ENCODE measurements around the gene TMEM182.

TMEM182 gene

GRCh38 chr2:102801858-102802699, 40.2 kb downstream of the TMEM182 start:
- DNase-seq, result no peak

GRCh38 chr2:102803041-102803896, 41.4 kb downstream of the TMEM182 start:
- no peak for DNase-seq

DNA sequence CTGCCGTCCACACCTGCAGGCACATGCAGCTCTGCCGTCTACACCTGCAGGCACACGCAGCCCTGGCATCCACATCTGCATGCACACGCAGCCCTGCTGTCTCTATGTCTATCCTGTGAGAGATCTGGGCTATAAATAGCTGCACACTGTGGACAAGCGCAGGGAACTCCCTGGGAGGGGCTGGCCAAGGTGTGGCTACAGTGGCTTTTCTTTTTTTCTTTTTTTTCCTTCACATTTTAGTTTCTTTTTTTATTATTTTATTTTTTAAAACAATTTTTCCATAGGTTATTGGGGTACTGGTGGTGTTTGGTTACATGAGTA, 42.0 kb downstream of the TMEM182 start:
- no peak for DNase-seq

DNA sequence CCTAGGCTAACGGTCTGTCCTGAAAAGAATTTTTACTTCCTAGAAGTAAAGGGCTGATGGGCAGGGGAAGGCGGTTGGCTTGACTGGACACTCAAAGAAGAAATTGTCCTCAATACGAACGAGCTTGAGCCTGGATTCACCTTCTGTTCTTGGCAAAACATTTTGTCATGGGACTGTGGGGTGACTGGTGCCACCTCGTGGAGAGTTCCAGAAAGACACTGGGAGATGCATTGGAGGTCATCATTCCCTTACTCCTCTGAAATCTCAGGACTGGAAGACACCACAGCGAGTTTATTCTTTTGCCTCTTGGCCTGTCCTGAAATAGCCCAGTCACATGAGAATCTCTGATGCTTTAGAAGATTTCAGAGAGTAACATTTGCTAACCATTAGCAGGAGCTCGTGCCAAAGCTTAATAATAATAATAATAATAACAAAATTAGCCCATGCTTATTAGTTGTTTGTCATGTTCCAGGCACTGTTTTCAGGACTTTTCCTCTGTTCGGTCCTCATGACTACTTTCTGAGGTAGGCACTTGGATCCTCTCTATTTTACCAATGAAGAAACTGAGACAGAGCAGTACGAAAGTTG, 44.5 kb downstream of the TMEM182 start:
- DNase-seq, result peak; percentile 44 to 49

DNA sequence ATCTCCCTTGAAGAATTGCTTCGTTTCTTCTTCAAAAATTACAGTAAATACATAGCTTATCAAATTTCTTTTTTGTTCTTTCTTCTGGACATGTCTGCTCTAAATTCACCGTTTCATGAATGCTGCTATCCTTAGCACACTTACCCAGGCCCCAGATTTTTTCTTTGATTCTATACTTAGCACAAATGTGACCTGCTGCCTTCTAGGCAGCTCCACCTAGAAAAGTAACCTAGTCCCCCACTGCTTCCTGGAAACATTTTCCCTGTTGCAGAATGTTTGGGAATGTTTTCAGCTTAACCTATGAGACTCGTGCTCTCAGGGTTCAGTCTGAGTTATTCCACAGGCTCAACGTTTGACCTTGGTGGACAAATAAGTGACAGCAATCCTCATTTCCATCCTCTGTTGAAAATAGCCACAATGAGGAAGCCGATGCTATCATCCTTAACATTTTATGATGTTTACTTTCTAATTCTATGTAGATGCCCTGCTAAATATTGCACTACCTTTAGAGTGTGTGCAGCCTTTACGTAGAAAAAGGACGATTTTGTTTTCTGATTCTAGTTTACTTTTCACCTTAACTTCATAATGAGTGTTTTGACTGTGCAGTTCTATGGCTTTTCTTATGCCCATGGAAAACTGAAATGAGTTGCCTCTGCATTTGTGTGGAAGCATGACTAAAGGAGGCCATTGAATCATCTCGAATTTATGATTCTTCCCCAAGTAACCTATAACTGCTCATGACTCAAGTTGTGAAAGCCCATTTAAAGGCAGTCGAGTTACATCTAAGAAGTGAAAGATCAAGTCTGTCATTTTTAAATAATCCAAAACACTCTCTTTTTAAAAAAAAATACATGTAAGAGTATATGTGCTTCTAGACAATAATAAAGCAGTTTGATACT, 47.7 kb downstream of the TMEM182 start:
- DNase-seq, result no peak

DNA sequence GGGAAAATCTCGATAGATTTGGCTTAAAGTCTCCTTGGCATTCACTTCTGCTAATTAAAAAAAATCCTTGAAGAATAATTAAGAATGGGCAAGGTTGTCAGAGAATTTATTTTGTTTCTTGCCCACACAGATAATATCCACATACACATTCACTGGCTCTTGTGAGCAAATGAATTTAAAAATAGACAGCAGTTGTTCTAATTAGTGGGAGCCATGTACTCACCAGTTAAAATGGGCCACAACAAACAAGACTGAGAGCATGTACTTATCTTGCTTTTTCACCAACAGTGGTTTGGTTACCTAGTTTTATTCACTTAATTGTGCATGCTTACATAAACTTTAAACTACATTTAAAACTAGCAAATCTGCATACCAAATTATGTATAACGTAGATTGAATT, 53.5 kb downstream of the TMEM182 start:
- no peak for DNase-seq

DNA sequence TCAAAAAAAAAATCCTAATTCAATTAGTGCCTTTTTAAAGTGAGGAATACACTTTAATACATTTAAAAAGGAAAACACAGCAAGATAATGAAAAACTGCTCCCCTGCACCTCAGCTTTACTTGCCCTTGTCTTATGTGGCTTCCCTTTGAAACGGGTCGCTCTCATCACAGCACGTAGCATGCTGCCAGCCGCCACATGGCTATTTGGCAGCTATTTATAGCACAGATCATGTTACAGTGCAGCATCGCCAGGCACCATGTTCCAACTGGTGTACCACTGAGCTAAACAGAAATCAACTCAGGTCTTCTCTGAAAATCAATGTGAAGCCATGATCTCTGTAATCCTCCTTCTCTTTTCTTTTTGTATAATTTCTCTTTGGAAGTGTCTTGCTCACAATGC, 65.1 kb downstream of the TMEM182 start:
- no peak for DNase-seq

DNA sequence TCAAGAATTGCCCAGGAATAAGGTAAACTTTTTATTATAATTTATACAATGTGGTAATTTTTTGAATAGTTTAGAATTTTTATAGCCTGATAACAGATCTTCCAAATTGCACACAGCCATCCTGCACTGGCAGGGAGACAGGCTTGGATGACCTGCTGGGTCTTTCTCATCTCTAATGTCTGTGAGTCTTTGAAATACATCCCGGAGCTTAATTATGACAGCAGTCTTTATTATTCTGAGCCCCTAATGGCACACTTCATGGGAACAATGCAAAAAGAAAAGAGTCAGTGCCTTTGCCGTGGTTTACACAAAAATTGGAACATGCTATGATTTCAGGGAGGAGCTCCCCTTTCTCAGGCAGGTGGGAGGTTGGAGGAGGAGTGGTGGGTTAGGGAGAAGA, 71.0 kb downstream of the TMEM182 start:
- DNase-seq, result no peak

- no peak for DNase-seq
Measured at GRCh38 chr2:102834523-102835273, 72.9 kb downstream of the TMEM182 start.

DNA sequence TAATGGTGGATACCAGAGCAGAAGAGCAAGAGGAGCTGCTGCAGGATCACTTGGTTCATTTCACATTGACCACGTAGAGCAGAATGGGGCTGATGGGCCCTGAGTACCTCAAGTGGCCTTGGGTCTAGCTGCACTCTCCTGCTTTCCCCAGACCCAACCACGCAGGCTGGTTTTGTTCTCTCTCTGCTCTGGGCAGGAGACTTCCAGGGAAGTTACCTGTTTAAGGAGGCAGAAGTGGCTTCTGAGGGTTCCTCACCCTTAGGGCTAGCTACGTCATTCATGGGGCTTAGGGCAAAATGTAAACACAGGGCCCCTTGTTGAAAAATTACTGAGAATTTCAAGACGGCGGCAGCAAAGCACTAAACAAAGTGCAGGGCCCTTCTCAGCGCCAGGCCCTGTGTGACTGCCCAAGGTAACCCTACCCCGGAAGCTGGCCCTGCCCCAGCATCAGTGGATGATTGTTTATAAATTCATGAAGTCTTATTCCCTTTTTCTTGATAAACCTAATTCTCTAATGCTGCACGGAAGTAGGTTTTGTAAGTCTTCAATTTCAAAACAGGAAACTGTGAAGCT, 75.9 kb downstream of the TMEM182 start:
- peak in 1 of 2 experiments; percentile 8 for DNase-seq

GRCh38 chr2:102839668-102840388, 78.0 kb downstream of the TMEM182 start:
- DNase-seq, result peak; percentile 26 to 41

DNA sequence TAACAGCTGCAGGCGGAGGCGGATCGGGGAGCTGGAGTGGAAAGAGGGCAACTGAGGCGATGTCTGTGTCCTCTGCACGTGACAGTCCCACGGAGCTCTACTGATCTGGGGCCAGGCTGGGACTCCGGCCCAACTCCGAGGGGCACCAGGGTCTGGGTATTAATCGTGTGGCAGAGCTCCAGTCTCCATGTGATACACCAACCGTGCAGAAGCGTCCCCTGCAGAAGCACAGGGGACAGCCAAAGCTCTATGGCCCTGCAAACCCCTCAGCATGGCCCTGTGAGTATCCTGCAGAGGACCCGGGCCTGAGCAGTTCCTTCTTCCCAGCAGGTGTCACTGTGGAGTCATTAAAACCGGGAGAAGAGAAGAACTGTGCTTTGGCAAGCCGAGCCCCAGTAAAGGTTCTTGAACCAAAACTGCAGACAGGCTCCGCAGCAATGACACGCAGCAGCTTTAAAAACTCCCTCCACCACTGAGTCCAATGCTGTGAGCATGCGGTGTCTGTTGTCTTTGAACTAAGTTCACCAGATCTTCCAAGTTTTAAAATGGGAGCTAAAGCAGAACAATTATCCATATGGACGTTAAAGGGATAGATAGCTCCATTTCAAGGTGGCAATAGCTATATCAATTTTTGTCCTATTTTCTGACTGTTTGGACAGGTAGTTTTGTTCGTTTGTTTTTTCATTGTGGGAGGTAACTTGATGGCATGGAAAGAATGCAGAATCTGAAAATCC, 79.4 kb downstream of the TMEM182 start:
- peak; percentile 43 to 57 for DNase-seq

DNA sequence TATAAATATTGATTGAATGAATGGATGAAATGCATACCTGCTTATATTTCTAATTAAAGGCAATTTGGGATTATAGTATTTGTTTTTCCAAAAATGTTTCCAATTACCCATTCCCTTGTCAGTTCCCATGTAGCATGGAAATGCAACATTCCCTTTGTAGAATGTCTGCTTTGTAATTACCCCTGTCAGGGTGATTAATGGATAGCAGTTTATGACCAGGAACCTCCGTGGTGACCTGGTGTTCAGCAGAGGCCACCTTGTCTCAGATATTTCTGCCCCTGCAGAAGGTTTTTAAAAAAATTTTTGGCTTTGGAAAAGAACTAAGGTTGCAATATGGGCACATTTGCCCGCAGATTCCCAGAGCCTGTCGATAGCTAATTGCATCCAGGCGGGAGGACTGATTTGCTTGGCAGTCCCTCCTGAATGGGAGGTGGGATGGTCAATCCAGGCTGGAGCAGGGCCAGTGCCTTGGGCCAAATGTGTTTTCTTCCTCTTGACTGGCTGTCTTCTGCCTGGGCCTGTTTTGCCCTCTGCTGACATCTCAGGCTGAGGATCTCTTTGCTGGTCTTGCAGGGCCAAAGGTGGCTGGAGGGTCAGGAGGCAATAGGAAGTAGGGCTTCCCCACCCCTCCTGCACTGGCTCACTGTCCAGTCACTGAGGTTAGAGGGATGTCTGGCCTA, 82.1 kb downstream of the TMEM182 start:
- no peak for DNase-seq

- no peak for DNase-seq
Measured at GRCh38 chr2:102844911-102845310, 83.1 kb downstream of the TMEM182 start.

DNA sequence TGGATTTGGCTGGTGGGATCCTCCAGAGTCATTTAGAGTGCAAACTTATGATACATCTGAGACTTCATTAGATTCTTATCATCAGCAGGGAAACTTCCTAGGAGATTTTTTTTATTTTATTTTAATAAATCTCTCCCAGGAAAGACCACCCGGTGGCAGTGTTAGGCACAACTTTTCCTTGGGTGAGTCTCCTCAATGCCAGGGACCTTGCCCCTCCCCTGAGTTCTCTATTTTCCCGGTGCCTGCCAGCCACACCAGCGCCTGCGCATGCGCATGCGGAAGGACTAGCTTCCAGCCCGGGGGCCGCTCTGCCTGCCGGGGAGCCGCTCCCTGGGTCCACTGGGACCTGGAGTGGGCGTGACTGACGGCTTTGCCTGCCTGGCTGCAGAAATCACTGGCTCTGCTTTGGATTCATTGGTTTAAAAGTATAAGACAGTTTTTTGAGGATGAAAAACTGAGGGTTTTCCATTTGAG, 86.6 kb downstream of the TMEM182 start:
- DNase-seq, result no peak

- no peak for DNase-seq
Measured at GRCh38 chr2:102850888-102851287, 89.1 kb downstream of the TMEM182 start.

DNA sequence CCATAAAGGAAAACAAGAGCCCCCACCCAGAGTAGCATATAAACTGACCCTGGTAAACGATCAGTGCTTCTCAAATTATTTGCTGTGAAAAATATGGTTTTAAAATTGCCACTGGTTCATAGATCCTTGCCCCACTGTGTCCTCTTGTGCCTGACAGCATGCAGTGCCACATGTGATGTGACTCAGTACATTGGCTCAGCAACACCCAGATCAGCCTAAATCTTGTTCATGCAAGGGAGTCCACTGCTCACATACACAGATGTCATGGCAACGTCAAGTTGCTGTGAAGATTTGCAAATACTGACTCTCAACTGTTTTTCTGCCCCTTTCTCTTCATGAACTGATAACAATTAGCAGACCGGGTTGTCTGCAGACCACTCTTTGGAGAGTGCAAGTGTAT, 91.0 kb downstream of the TMEM182 start:
- DNase-seq, result no peak
